HG02798 (cell line): ENCODE data around the gene EHD4.

Experiments used
- ATAC-seq: cut with Tn5 transposase; IDR thresholded peaks from one replicate; pipeline ENCODE4 v1.9.1; 2021; ENCODE audit warnings: mild to moderate bottlenecking; ENCODE audit not compliant: unreplicated experiment, poor library complexity

EHD4 gene

DNA sequence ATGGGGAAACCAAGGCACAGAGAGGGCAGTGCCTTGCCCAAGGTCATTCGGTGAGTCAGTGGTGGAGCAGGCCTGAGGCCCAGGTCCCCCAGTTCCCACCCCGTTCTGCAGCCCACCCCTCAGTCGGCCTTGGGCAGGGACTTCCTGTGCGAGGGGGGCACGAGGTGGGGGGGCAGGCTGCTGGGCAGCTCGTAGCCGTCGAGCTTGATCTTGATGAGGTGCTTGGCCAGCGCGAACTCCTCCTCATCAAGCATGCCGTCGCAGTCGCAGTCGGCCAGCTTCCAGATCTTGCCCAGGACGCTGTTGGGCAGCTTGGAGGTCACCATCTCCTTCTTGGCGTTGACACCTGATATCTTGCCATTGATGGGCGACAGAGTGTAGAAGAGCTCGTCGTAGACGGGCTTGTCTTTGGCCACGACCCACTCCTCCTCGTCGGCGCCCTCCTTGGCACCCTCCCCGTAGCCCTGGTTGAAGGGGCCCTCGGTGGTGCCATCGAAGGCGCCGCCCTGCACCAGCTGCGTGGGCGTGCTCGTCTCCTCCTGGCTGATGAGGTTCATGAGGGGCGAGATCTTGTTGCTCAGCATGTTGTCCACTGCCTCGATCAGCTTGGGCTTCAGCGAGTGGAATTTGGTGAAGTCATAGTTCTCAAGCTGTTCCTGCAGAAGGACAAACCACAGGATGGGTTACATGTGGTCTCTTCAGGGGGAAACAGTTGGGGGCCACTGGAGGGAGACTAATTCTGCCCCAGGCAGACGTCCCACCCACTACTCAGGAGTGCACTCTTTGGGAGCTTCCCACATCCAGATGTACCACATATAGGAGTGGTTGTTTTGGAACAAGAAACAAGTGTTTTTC, 71.6 kb downstream of the EHD4 start:
- ATAC-seq, result no peak

DNA sequence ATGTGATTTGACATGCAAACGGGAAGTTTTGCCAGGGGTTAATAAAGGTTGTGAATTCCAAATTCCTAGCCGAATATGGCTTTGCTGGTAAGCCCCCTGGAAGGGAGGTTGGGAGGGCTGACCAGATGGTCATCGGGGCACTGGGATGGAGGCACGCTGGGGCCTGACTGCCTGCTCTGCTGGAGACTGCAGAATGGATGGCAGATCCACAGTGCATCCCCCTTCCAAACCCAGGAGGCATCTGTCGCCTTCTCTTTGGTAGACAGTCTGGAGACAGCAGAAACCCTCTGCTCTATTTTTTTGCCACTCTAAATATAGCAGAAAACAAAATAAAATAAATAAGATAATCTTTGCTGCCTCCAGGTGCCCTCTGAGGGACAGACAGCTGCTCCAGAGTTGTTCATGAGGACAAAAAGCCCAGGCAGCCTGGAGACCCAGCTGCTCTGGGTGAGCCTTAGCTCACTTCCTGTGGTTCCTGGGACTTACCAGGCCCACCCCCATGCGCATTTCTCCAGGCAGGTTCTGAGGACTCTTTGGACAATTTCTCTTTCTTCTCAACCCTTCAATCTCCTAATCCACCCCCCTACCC, 72.4 kb downstream of the EHD4 start:
- ATAC-seq, result no peak

DNA sequence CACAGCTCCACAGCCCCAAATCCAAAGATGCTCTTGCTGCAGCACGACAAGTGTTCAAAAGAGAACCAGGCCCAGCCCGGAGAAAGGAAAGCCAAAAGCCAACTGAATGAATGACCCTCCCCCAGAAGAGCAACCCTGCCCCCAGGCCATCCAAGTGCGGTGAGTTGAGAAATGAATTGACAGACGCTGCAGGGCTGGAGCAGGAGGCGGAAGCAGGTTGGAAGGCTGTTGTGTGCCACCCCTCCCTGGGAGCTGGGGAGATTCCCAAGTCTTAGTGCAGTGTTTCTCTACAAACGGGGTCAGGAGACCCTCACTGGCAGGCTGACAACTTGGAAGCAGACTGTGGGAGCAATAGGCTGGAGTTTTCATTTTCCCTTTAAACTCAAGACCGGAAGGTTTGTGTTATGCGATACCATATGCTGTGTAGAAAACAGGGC, 75.0 kb downstream of the EHD4 start:
- ATAC-seq, result no peak

DNA sequence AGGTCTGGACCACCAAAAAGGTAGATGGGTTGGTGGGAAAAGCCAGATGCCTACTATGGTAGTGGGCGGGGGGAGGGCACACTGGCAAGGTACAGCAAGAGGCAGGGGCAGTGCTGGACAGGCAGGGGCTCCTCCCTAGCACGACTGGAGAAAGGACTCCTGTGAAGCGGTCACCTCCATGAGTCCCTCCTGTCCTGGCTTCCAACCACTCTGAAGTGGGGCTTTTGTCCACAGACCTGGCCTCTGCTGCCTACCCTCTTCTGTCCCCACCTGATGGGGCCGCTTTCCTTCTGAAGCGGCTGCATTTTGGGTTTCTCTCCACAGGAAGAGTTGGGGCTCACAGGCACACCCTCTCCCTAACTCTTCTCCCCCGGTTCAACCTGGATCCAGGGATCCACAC, 75.8 kb downstream of the EHD4 start:
- no peak for ATAC-seq

DNA sequence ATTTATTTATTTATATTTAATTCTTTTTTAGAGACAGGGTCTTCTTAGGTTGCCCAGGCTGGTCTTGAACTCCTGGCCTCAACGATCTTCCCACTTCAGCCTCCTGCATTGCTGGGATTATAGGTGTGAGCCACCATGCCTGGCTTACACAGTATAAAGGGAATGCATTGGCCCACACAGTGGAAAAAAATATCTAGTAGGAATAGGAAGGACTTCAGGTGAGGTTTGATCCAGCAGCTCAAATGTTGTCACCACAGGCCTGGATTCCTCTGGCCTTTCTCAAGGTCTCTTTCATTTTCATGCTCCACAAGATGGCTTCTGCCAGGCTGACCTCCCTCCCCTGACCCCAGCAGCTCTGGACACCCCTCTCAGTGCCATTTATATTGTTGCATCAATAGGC, 76.4 kb downstream of the EHD4 start:
- ATAC-seq, result no peak

DNA sequence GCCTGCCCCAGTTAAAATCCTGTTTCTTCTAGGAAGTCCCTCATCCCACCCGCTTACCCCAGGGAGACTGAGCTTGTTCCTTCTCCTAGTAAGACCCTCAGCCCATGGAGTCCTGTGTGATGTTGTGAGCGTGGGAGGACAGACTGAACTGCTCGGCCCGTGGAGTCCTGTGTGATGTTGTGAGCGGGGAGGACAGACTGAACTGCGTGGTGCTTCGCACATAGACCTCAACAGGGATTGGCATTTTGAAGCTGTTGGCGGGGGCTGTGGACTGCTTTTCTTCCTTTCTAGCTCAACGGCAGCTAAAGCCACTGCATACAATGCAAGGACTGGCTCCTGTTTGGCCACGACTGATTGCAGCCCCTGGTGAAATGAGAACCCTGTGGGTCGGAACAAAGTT, 76.9 kb downstream of the EHD4 start:
- no peak for ATAC-seq

DNA sequence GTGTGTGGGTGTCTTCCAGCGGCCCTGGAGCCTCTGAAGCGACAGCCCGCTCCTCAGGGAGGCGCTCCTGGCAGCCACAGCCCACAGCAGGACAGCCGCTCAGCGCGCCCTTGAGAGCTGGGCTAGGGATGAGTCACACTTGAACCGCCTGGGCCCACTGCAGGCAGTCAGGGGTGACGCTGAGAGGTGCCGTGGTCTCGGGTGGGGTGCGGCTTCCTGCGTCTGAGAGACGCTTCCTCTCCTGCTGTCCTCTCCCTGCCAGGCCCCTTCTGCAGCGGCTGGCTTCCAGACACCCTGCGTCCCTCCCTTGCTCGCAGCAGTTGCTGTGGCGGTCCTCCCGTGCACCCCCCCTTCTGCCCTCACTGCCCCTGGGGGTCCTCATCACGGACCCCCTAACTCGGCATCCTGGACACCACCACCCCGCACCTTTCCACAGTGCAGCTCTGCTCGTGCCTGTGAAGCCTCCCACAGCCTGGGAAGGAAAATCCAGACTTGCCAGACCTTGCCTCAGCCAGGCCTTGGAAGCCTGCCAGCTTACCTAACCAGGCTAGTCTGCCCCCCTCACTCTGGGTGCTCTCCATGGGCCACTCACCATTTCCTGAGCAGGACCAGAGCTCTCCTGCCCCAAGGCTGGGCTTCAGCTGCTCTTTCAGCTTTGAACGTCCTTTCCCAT, 77.4 kb downstream of the EHD4 start:
- peak; percentile 84 for ATAC-seq

DNA sequence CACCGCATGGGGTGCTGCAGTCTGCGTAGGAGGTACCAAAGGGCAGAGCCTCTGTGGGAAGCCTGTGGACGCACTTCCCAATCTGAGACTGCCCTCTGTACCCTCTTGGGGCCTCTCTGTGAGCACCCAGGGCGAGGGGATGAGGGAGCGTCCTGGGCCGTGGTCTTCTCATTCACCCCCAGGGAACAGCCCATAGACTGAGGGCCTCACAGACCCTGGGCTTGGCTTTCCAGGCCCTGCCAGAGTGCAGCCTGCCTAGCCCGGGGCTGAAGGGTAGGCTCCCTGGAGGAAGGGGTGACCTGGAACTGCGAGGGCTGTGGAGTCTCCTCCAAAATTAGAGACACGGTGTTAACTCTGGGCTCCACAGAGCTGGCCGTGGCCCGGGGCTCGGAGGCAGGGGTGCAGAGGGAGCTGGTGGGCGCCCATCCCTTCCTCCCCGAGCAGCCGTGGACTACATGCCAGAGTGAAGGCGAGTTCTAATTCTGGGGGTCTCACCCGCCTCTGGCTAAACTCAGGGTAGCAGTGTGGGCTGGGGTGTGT, 78.0 kb downstream of the EHD4 start:
- no peak for ATAC-seq

DNA sequence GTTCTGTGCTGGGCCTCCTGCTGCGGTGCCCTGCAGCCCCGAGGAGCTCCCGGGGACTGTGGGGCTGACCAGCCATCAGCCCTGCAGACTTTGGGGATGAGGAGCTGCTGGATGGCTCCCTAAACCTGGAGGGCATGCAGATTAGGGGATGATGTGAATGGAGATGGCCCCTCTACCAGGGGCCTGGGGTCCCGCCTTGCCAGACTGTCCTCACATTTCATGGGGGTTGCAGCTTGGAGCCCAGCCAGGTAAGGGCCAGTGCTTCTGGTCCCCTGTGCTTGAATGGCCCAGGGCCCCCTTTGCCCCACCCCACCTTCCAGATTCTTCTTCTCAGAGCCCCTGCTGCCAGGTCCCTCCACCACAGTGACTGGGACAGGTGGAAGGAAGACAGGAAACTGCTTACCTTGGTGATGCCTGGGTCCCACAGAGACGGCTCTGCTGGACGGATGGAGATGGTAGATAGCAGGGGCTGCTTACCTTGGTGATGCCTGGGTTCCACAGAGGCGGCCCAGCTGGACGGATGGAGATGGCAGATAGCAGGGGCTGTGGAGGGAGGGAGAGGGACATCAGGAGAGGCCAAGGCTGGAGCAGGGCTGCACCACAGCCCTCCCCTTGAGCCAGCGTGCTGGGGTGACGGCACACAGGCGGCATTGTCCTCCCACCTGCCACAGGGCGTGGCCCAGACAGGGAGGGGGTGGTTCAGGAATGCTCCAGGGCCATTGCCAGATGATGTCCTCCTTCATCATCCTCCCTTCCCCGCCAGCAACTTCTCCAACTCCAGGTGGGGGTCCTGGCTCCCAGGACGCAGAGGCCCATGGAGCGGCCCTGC, 78.7 kb downstream of the EHD4 start, which contains the start of gene SPTBN5:
TSS of gene SPTBN5 (minus strand) at position 632 of the 829 bp plus-strand sequence. CDS start at position 76, 556 bp downstream.
- ATAC-seq, result no peak

DNA sequence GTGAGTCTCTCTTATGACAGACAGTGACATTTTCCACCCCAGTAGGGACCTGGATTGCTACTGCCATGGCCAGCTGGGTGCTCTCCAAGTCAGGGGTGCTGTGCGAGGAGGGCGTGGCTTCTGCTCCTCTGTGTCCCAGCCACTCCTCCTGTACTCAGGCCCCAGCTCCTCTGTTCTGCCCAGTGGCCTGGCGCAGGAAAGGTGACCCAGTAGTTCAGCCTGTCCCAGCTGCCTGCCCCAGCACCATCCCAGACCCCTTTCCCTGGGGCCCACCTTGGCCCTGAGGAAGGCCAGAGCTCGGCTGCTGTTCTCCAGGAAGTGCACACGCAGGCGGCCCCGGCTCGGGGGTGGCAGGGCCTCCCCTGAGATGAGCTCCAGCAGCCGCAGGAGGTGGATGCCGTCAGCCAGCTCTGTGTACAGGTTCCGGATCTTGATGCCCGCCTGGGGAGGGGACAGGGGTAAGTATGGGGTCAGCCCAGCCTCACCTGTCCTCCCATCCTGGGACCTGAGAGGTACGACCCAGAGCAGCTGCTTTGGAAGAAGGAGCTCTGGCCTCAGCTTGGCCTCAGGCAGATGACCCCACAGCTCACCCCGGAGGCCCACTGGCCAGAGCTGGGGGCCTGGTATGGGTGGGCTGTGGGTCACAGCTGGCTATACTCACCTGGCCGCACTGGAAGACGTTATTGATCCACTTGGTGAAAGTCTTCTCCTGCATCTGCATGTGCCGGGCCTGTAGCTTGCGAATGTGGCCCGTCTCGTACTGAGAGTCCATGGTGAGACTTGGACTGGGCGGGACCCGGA, 79.5 kb downstream of the EHD4 start:
- ATAC-seq, result no peak

DNA sequence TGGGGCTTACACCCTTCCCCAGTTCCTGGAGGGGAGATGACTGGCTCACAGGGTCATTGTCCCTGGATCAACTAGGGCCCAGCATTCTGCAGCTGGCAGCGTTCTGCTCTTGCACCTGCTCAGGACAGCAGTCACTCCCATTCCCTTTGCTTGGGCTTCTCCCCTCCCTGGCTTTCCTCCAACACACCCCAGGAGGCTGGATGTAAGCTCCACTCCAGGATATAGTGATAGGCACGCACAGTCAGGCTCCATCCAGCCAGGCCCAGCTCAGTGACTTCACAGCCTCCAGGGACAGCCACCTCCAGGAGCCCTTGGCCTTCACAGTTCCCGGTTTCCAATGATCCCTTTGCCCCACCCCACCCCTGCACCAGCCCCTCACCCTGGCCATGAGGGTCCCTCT, 80.4 kb downstream of the EHD4 start:
- no peak for ATAC-seq

DNA sequence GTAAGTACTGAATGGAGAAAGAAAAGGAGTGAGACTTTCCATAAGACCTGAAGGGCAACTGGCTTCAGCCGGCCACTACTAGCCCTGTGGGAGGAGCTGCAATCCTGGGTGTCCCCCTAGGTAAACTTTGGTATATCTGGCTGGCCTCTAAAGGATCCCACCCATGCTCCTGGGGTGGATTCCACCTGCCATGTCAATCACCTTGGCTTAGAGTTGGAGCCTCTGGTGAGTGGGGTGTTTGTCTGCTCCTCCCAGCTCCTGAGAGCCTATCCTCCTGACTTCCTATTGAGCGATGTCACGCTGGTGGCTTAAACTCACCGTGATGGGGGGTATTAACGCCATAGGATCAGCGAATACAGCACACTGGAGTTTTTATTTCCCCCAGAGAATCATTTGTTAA, 81.1 kb downstream of the EHD4 start:
- no peak for ATAC-seq

DNA sequence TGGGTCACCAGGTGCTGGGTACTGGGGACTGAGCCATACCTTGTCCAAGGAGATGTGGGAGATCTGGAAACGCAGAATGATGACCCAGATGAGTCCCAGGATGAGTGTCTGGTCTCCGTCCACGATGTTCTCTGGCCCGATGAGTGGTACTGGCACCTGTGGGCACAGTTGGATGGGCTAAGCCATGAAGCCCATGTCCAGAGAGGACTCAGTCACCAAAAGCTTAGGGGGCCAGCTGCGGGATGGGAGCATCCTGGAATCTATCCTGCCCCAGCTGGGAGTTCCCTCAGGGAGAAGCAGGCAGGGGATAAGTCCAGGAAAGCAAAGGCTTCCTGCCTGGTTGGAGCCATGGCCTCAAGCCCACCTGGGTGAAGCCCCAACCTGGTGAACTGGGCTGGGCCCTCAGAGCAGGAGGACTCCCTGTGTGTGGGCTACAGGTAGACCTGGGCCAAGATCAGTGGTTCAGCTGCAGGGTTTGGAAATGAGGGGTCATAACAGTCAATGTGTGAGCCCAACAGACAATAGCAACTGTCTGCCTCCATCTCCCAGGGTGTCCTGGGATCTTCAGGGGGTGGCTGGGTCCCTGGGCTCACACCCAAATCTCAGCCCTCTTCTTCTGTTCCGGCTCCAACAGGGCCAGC, 82.2 kb downstream of the EHD4 start:
- no peak for ATAC-seq

DNA sequence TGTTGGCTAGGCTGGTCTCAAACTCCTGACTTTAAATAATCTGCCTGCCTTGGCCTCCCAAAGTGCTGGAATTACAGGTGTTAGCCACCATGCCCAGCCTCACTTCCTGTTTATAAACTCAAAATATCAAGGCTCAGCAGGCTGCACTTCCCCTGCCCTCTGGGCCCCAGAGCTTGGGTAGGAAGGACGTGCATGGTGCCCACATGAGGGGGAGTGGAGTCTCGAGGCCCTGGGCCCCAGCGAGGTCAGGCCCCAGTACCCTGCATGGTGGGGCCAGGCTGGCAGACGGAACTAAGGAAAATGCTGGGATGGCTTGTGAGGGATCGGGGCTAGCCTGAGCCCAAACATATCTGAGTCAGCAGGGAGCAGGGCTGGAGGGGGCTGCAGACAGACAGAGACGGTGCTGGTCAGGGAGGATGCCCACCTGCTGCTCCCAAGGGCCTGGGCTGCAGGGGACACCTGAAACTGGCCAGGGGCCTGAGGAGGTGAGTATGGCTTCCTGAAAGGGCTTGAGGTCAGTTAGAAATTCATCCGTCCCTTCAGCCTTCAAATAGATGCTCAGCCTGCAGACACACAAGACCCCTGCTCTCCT, 83.6 kb downstream of the EHD4 start:
- no peak for ATAC-seq

DNA sequence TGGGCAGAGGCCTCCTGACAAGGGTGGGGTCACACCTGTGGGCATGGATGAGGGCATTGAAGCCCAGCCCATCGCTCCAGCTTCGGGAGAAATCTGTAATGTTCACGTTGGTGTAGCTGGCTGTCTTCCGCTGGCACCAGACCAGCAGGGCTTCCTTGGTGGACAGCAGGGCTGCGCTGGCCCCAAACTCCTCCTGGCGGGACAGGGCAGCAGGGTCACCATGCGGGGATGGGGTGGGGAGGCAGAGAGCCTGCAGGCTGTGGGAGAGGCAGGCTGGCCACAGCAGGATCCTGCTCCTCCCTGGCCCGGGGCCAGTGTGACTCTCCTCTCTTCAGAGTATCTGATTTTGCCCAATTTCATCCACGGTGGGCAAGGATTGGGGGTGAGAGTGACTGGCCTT, 84.5 kb downstream of the EHD4 start:
- ATAC-seq, result no peak

DNA sequence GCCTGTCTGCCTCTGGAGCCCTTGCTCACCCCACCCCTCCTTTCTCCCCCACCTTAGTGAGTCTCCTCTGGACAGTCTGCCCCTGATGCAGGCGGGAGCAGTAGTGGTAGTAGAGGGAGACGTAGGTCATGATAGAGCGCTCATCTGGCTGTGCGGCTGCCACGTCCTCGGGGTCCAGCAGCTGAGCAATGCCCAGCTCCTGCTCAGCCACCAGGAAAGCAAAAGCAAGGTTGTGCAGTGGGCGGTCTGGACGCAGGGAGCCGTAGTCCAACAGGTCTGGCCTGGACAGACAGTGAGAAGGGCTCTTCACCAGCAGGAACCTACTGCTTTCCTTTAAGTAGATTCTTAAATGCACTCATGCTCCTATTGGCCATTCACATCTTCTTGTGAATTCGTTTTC, 85.2 kb downstream of the EHD4 start:
- ATAC-seq, result no peak

DNA sequence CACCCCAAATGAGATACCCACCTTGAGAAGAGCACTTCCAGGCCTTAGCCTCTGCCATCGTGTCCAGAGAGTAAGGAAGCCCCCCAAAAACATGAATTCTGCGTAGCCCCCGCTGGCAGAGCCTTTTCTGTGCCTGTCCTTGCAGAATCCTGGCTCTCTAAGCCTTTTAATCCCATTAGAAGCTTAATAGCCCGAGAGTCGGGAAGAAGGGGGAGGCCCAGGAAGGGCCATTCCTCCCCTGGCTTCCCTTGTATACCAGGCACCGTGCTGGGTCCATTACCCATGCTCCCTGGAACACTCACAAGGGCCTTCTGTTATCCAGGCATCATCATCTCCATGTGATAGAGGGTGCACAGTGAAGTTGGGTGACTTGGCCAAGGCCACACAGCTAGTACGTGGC, 85.6 kb downstream of the EHD4 start:
- ATAC-seq, result no peak

DNA sequence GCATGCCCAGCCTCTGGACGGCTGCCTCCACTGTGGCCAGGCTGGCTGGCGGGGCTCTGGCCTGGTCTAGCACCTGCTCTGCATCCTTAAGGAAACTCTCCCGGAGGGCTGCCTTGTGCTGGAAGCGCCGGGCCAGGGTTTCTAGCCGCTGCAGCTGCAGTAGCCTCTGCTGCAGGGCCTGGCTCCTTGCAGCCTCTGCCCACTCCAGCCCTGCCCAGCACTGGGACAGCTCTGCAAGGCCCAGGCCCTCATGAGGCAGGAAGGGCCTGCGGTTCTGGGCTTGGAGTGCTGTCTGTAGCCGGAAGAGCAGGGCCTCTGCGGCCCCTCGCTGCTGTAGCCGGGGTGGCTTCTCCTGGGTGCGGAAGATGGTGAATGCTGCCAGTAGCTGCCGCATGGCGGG, 86.5 kb downstream of the EHD4 start:
- no peak for ATAC-seq

DNA sequence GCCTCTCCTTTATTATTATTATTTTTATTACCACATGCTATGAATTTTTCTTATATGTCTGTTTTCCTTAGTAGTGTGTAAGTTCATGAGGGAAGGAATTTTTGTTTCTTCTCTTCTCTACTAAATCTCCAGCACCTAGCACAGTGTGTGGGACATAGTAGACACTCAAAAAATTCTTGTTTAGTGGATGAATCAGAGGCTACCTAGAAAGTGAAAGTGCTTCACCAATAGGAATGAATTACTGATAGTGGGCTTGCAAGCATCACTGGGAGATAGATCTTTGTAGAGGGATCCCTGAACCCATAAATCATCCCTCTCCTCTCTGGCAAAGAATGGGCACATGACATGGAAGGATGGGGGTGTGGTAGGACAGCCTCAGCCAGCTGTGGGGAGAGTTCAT, 87.0 kb downstream of the EHD4 start:
- ATAC-seq, result no peak
